ENCODE measurements around the gene ABCB9. TPM values are rescaled to one million over a fixed set of nuclear protein-coding genes. Genes with fewer than 3 reads are reported as not detected.
"Not testable (repeated sequence)": the region's sequence is repeated elsewhere in the genome, so short reads cannot be mapped to it uniquely, and the experiment has no call there.

Gene ABCB9
- total RNA-seq, 1 donor from 2014 or later = 16.3 TPM

DNA sequence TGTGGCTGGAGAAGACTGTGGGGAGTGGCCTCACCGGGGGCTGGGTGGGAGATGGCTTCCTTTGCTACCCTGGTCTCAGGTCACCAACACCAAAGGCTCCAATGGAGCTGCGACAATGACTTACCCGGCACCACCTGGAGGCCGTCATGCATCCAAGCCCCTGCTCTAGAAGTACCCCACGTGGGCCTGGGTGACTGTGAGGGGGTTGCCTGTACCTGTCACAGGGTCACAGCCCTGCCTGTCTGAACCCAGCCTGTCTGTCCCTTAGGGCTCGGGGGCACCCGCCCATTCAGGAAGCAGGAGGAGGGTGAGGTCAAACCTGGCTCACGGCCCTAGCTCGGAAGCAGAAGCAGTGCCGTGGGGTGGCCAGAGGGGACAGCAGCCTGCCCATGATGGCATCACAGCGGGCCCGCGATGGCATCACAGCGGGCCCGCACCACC is 18.9 kb downstream of the ABCB9 start:
- Mint-ChIP-seq H3K27me3 (ENCODE audit: low read depth) (no peaks in the 10 kb centered on the region), H3K36me3 (ENCODE audit: low read depth) (no peaks in the 10 kb centered on the region), H3K27ac (ENCODE audit: unreplicated experiment) (no peak overlapping the region), H3K4me1 (peaks cover 36% of the 10 kb centered on the region), H3K4me3 (no peak overlapping the region), H3K9me3 (no peaks in the 10 kb centered on the region)
- TF ChIP-seq, protein P1, sequence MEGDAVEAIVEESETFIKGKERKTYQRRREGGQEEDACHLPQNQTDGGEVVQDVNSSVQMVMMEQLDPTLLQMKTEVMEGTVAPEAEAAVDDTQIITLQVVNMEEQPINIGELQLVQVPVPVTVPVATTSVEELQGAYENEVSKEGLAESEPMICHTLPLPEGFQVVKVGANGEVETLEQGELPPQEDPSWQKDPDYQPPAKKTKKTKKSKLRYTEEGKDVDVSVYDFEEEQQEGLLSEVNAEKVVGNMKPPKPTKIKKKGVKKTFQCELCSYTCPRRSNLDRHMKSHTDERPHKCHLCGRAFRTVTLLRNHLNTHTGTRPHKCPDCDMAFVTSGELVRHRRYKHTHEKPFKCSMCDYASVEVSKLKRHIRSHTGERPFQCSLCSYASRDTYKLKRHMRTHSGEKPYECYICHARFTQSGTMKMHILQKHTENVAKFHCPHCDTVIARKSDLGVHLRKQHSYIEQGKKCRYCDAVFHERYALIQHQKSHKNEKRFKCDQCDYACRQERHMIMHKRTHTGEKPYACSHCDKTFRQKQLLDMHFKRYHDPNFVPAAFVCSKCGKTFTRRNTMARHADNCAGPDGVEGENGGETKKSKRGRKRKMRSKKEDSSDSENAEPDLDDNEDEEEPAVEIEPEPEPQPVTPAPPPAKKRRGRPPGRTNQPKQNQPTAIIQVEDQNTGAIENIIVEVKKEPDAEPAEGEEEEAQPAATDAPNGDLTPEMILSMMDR (conservative IDR thresholded peaks at IDR 0.05) = no peak
- DNase-seq (ENCODE audit: low read depth, low spot score) = no peak

DNA sequence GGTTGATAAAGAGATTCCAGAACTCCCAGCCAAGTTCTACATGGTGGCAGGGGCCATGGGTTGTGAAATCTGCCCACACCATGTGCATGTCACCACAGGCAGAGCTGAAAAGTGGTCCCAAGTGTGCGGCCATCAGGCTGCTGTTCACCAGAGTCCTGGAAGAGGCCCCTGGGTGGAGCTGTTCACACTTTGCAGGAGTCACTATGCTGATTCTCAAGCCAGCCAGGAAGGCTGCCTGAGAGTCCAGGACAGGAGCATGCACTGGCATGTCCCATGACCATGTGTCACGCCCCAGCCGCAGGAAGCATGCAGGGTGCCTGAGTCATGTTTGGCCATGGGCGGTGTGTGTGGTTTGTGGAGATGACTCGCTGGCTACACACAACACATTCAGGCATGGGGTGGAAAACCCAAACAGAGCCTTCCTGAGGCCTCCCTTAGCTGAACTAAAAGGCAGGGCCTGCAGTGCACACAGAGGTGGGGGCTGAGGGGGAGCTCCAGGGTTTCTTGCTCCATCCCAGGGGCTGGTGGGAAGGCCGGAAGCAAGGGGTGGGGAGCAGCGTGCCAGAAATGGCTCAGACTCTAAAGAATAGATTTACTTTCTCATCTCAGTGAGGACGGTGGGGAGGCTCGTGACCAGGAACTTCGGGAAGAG is 19.4 kb downstream of the ABCB9 start:
- no peaks in the 10 kb centered on the region for H3K36me3 Mint-ChIP-seq (ENCODE audit: low read depth)
- DNase-seq (ENCODE audit: low read depth, low spot score) = no peak
- H3K27ac Mint-ChIP-seq (ENCODE audit: unreplicated experiment) = no peak overlapping the region
- H3K4me1 Mint-ChIP-seq = peaks cover 36% of the 10 kb centered on the region
- H3K9me3 Mint-ChIP-seq = no peaks in the 10 kb centered on the region
- no peaks in the 10 kb centered on the region for H3K27me3 Mint-ChIP-seq (ENCODE audit: low read depth)
- H3K4me3 Mint-ChIP-seq = no peak overlapping the region
- TF ChIP-seq, protein P1 (conservative IDR thresholded peaks at IDR 0.05) = no peak

DNA sequence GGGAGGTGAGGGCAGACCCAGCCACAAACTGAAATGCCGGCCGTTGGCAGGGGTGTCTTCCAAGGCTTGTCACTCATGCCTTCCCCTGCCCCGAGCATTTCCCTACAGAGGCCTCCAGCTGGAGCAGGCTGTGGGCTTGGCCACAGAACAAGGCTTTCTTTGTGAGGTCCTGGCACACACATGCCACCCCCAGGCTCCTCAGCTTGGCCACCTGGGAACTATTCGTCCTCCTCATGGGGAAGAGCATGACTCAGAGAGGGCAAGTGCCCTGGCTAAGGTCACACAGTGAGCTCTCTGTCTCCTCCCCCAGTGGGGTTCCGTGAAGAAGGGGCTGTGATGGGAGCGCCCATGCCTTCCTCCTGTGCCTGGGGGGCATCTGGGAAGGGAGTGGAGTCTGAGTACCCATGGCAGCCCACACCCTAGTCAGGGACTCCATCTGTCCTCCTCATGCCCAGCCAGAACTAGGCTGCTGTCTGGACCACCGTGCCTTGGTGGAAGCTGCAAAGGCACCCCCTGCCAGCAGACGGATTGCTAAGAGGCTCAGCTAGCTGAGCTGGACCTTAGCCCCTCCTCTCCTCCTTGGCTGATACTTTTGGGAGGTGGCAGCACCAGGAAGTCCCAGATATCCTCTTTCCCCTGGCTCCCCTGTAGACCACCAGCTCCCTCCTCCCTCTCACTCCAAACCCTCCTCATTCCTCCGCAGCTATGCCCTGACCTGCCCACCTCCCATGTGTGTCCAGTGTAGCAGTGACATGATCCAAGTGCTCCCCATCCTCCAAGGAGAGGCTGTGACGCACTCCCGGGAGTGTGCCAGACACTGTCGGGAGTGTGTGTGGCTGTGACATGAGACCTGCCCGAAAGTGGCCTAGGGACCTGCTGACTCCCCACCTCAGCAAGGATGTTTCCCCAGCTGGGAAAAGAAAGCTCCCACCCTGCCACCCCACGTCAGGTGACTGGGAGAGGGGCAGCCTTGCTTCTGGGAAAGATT is 21.4 kb downstream of the ABCB9 start:
- Mint-ChIP-seq H3K27ac (ENCODE audit: unreplicated experiment) (peak overlapping the region; percentile 67), H3K36me3 (ENCODE audit: low read depth) (no peaks in the 10 kb centered on the region), H3K4me3 (no peak overlapping the region), H3K4me1 (peaks cover 36% of the 10 kb centered on the region), H3K9me3 (no peaks in the 10 kb centered on the region), H3K27me3 (ENCODE audit: low read depth) (no peaks in the 10 kb centered on the region)
- TF ChIP-seq, protein P1 (conservative IDR thresholded peaks at IDR 0.05) = no peak
- DNase-seq (ENCODE audit: low read depth, low spot score) = peak; percentile 28

GRCh38 chr12:122943196-122943595 is 23.1 kb downstream of the ABCB9 start:
- DNase-seq (ENCODE audit: low read depth, low spot score) = no peak
- H3K9me3 Mint-ChIP-seq = no peaks in the 10 kb centered on the region
- H3K36me3 Mint-ChIP-seq (ENCODE audit: low read depth) = peaks cover 2% of the 10 kb centered on the region
- no peak overlapping the region for H3K27ac Mint-ChIP-seq (ENCODE audit: unreplicated experiment)
- peaks cover 36% of the 10 kb centered on the region for H3K4me1 Mint-ChIP-seq
- no peak overlapping the region for H3K4me3 Mint-ChIP-seq
- TF ChIP-seq, protein P1 (conservative IDR thresholded peaks at IDR 0.05) = no peak
- H3K27me3 Mint-ChIP-seq (ENCODE audit: low read depth) = no peaks in the 10 kb centered on the region

DNA sequence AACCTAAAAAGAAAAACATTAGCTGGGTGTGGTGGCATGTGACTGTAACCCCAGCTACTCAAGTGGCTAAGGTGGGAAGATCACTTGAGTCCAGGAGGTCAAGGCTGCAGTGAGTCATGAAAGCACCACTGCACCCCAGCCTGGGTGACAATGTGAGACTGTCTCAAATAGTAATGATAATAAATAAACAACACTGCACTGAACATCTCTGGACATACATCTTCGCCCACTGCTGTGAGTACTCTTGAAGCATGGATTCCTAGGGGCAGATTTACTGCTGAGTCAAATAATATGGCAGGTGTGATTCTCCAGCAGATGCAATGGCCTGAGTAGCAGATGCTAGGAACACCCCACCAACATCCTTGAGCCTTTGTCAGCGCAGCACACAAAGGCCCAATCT is 23.6 kb downstream of the ABCB9 start:
- no peaks in the 10 kb centered on the region for H3K9me3 Mint-ChIP-seq
- TF ChIP-seq, protein P1 (conservative IDR thresholded peaks at IDR 0.05) = no peak
- H3K4me1 Mint-ChIP-seq = peaks cover 36% of the 10 kb centered on the region
- H3K4me3 Mint-ChIP-seq = no peak overlapping the region
- H3K27ac Mint-ChIP-seq (ENCODE audit: unreplicated experiment) = no peak overlapping the region
- H3K27me3 Mint-ChIP-seq (ENCODE audit: low read depth) = no peaks in the 10 kb centered on the region
- DNase-seq (ENCODE audit: low read depth, low spot score) = no peak
- peaks cover 2% of the 10 kb centered on the region for H3K36me3 Mint-ChIP-seq (ENCODE audit: low read depth)

DNA sequence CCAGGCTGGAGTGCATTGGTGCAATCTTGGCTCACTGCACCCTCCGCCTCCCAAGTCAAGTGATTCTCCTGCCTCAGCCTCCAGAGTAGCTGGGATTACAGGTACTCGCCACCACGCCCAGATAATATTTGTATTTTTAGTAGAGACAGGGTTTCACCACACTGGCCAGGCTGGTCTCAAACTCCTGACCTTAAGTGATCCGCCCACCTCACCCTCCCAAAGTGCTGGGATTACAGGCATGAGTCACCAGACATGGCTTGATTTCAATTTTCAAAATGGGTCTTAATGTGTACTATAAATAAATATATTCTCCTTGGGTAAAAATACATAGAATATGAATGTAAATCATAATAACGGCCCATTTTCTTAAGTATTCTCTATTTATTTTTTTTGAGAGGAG is 24.9 kb downstream of the ABCB9 start:
- H3K4me1 Mint-ChIP-seq = peaks cover 26% of the 10 kb centered on the region
- not testable (repeated sequence) for H3K27ac Mint-ChIP-seq (ENCODE audit: unreplicated experiment); H3K36me3 Mint-ChIP-seq (ENCODE audit: low read depth); H3K4me3 Mint-ChIP-seq; H3K9me3 Mint-ChIP-seq; DNase-seq (ENCODE audit: low read depth, low spot score); H3K27me3 Mint-ChIP-seq (ENCODE audit: low read depth)
